ENCODE data around the gene PERP.

PERP gene

DNA sequence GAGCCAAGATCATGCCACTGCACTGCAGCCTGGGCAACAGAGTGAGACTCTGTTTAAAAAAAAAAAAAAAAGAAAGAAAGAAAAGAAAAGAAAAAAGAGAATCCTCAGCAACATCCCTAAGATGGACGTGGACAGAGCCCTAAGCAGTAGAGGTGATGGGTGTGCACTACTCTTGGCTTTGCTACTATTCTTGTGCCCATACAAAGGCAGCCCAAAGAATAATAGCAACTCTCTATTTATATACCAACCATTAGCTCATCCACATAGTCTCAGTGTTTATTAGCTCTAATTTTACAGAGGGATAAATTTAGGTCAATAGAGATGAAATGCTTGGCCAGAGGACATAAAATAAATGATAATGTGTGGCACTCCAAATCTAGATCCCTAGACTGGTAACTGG, 62.2 kb downstream of the PERP start:
- DNase-seq (ENCODE audit: low spot score), result no peak

DNA sequence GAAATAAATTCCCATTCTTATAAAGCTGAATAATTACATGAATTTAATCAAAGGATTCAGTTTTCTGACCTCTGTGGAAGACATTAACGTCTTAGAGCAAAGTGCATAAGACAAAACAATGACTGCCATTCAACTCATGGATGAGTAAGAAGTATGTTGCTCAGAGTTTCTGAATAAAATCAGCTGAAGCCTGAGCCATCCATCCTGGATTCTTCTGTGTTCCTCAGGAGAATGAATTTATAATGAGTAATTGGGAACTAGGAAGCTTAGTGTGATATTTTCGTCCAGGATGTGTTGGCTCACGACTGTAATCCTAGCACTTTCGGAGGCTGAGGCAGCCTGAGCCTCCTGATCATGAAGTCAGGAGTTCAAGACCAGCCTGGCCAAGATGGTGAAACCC, 62.8 kb downstream of the PERP start:
- DNase-seq (ENCODE audit: low spot score), result no peak

Measured in CD4-positive, alpha-beta T cell treated with Interleukin-15 for 4 hours (primary cell).